ENCODE results near the gene KRTAP10-5.

Gene KRTAP10-5

DNA sequence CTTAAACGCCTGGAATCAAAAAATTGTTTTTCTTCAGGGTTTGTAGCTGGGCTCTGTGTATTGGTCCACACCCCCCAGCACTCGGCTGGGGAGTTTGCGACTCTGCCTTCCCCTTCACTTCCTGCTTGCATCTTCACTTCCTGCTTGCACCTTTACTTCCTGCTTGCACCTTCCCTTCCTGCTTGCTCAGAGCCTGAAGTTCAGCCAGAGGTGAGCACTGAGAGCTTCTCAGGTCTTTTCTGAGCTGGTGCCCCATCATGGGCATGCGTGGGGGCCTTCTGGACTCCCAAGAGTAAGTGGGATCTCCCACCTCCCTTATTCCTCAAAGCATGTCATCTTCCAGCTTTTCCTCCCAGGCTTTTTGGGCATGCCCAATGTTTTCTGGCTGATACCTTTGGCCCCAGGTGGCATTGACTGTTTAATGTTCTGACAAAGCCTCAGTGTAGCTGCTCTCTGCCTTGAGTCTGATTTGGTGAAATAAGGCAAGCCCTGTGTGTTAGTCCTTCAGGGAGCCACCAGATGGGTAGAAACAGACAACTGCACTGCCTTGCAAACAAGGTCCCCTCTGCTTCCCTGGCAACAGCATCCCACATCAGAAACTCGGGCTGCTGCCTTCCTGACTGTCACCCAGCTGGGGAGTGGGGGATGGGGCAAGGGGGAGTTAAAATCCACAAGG is 32.6 kb downstream of the KRTAP10-5 start:
- no peak for DNase-seq

DNA sequence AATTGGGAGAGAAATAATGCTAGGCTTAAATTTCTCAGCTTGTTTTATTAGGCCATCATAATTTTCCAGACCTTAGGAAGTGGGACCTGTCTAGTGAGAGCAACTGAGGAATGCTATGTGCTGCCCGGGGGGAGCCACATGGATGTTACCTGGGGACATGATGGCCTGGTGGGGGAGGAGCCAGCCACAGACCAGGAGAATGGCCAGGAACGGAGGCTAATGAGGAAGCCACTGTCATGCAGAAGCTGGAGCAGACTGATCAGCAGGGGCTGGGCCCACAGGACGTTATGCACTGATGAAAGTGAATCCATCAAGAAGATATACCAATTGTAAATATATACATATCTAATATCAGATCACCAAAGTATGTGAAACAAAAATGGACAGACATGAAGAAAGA is 35.8 kb downstream of the KRTAP10-5 start:
- DNase-seq, result no peak

- no peak for DNase-seq
Measured at GRCh38 chr21:44542716-44543115, 37.7 kb downstream of the KRTAP10-5 start.

DNA sequence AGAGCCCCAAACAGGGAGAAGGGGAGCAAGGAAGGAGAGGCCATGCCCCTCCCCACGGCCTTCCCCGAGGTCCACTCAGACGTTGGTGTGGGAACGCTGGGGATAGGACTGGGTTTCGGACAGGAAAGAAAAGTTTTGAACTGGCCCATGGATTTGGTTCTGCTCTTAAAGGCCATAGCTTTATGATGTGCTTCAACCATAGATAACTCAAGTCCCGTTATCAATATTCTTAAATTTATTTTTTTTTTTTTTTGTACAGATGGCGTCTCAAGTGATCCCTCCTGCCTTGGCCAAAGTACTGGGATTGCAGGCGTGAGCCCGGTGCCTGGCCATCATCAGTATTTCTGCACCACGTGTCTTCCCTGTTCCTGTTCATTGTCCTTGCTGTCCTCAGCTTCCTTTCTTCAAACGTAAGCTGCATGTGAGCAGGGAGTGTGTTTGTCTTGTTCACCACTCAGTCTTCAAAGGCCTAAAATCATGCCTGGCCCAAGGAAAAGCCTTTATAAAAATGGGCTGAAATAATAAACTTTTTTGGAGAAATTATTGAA is 39.6 kb downstream of the KRTAP10-5 start:
- DNase-seq, result no peak

GRCh38 chr21:44539991-44540666 is 40.3 kb downstream of the KRTAP10-5 start, which contains the start of gene KRTAP10-1:
TSS of gene KRTAP10-1 (minus strand) at chr21:44540195. CDS start at chr21:44540150, 45 bp downstream.
- DNase-seq, result no peak

DNA sequence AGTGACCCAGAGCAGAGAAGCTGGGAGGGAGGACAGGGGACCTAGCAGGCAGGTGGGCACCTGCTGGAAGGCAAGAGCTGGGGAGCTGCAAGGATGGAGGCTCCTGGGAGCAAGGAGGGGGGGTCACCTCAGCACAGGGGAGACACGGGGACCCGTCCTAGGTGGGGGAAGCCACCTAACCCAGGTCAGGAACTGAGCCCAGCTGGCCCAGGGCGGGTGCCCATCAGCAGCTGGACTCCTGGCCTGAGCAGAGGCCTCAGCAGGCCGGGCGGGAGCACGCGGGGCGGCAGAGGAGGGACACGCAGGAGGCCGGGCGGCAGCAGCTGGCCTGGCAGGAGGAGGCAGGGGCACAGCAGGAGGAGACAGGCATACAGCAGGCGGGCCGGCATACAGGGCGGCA is 41.4 kb downstream of the KRTAP10-5 start:
- no peak for DNase-seq

- DNase-seq, result no peak
Measured at GRCh38 chr21:44537930-44538911, 42.2 kb downstream of the KRTAP10-5 start.

GRCh38 chr21:44535963-44536362 is 44.4 kb downstream of the KRTAP10-5 start:
- DNase-seq, result no peak

DNA sequence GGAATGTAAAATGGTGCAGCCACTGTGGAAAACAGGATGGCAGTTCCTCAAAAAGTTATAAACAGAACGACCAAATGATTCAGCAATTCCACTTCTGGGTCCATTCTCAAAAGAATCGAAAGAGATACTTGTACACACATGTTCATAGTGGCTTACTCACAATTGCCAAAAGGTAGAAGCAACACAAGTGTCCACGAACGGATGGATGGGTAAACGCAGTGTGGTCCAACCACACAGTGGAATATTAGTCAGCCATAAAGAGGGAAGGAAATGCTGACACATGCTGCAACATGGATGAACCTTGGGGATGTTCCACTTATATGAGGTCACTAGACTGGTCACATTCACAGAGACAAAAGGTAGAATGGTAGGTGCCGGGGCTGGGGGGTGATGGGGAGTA is 45.7 kb downstream of the KRTAP10-5 start:
- DNase-seq, result no peak

DNA sequence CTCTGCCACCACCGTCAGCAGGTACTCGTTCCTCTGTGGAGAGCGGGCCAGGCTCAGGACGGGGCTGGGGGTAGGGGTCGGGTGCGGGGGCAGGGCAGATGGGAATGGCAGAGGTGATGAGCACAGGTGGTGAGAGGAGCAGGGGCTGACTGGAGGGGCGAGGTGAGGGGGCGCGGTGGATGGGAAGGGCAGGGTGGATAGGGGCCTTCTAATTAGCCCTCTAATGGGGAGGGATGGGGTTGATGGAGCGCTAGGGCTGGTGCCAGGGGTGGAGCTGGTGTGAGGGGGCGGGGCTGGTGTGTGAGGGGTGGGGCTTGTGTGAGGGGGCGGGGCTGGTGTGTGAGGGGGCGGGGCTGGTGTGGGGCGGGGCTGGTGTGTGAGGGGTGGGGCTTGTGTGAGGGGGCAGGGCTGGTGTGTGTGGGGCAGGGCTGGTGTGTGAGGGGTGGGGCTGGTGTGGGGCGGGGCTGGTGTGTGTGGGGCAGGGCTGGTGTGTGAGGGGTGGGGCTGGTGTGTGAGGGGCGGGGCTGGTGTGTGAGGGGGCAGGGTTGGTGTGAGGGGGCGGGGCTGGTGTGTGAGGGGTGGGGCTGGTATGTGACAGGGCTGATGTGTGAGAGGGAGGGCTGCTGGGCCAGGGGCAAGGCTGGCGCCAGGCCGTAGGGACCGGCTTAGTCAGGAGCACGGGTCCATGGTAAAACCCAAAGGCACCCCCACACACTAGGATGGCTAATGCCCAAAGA is 46.3 kb downstream of the KRTAP10-5 start:
- DNase-seq, result no peak

DNA sequence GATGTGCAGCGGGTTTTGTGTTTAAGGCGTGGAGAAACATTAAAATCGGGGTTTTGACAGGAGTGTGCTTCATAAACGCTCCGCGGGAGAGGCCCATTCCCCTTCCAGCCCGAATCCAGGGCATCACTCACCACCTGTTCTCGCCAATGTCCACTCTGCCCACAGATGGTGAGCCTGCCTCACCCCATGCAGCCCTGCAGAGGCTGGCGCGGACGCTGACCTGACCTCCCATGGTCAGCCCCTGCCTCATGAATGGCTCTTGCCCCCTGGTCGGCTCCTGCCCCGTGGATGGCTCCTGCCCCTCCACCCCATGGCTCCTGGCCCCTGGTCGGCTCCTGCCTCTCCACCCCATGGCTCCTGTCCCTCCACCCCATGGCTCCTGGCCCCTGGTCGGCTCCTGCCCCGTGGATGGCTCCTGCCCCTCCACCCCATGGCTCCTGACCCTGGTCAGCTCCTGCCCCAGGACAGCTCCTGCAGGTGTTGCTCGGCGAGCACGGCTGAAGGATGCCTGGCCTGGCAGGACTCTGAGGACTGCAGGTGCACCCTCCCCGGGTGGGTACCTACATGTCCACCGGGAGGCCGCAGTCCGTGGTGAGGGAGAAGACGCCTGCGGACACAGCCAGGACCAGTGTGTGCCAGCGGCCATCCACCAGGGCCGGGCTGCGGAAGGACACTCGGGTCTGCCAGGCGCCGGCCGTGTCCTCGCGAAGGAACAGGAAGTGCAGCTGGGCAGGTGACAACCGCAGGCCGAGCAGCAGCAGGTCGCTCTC is 47.1 kb downstream of the KRTAP10-5 start:
- no peak for DNase-seq

DNA sequence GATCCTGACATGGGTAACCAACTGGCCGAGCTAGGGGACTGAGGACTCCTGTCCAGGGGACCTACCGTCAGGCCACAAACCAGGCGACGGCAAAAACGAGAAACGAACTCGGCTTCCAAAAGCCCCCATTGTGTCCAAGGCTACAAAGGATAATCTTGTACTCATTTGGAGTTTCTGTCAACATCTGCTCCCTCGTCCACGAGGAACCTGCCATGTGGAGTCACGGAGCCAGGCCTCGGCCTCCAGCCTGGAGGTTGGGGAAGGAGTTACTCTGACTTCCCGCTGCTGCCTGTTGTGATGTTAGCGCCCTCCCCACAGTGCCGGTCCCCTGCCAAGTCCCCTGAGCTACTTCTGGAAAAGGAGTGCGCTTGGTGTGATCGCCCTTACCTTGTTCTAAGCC is 47.7 kb downstream of the KRTAP10-5 start:
- DNase-seq, result no peak

- DNase-seq, result no peak
Measured at GRCh38 chr21:44531606-44532564, 48.5 kb downstream of the KRTAP10-5 start.

DNA sequence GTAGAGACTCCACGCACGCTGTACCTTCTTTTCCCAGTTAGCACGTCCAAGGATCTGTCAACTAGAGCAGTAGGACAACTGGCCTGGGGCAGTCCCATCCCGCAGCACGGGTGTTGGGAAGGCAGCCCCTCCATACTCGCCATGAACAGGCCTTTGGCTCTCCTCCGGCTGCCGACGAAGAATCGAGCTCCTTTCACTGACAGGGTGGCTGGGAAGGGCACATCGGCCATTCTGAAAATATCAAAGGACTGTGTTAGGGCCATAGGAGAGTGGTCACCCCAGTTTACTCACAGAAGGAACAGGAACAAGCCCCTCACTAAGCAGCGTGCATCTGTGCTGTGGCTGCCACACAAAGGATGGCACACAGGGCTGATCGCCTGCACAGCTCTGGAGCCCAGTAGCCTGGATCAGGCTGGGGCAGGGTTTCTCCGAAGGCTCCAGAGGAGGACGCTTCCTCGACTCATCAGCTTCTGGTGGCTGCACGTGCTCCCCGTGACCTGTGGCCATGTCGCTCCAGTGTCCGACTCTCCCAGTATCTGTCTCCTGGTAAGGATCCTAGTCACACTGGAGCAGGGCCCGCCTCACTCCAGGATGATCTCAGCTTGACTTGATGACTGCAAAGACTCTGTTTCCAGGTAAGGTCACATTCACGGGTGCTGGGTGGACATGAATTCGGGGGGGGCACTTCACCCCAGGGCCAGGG is 49.4 kb downstream of the KRTAP10-5 start:
- DNase-seq, result no peak

DNA sequence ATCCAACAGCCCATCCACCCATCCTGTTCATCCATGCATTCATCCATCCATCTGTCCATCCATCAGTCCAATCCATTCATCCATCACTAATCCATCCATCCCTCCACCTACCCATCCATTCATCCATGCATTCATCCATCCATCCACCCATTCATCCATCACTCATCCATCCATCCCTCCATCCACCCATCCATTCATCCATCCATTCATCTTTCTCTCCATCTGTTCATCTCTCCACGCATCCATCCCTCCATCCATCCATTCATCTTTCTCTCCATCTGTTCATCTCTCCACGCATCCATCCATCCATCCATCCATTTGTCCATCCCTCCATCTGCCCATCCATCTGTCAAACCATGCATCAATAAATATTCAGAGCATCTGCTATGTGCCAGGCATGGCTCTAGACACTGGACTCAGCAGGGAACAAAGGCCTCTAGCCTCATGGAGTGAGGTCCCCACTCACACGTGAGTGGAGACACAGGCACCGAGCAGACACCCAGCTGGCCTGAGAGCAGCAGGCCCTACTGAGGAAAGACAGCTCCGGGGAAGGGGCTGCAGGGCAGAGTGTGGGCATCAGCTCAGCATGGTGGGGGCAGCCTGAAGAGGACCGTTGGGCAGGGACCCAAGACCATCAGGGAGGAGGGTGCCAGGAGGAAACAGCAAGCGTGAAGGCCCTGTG is 50.0 kb downstream of the KRTAP10-5 start:
- no peak for DNase-seq

DNA sequence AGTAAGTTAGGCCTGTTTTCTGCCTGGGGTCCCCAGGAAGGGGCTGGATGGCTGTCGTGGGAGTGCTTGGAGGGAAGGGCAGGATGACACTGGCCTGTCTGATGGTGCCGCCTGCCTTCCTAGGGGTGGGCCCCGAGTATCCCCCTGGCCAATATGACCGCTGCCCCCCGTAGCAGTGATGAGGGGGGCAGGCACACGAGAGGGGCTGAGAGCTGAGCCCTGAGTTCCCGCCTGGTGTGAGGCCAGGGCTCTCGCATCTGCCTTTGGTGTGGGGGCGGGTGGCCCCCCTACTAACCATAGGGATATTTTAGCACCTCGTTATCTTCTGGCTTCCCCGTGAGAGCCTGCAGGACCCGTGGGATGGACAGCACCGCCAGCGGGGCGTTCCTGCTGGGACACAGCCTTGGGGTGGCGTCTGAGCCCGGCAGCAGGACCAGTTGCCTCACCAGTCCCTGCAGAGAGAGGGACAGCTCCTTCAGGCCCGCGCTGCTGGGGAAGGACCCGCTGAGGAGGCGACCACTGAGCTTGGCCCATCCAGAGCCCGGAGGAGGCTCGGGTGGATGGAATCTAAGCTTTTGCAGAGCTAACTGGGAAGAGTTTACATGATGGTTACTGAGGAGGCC is 50.8 kb downstream of the KRTAP10-5 start:
- DNase-seq, result no peak

Data from stimulated activated CD4-positive, alpha-beta T cell treated with anti-CD3 and anti-CD28 coated beads, Interleukin-2, amount 100 ng/mL, for 48 hours (primary cell).